T-helper 2 cell (primary cell): ENCODE measurements around the gene ZNF277.
A peak's percentile ranks its signal among the peaks of the same experiment; 100 is the strongest.

Experiments
- DNase-seq, 5 experiments: peaks; one replicate each; pipeline versions ENCODE4 v3.0.0 to v3.0.0-alpha.2; 2012 to 2022

ZNF277 gene

DNA sequence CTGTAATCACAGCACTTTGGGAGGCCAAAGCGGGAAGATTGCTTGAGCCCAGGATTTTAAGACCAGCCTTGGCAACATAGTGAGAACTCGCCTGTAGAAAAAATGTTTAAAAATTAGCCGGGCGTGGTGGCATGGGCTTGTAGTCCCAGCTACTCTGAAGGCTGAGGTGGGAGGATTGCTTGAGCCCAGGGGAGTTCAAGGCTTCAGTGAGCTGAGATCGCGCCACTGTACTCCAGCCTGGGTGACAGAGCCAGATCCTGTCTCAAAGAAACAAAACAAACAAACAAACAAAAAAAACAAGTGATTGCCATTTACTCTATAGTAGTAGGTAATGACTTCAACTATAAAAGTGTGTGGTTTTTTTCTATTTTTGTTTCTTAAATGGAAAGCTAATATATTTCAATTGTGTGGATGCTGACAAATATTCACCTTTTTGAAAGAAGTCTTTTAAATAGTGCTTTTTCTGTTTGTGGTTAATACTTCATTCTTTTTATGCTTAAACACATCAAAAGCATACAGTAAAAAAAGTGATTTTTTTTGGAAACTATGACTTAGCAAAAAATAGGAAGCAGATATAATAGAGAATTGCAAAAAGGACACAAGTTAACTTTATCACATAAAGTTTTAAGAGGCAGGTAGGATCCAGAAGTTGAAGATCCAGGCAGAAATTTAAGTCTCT, 48.4 kb downstream of the ZNF277 start:
- DNase-seq, result no peak

DNA sequence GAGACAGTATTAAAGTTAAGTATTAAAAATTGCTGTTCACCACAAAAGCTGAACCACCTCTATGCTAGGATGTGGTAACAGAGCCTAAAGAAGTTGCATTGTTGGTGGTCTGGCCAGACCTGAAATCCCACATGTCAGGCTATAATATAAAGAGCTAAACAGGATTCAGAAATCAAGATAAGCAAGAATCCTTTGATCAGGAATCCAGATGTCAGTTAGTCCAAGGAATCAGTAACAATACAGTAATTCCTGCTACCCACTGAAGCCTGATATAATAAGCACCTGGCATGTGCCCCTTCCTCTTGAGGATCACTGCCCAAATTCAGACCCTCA, 48.9 kb downstream of the ZNF277 start:
- DNase-seq, result no peak

DNA sequence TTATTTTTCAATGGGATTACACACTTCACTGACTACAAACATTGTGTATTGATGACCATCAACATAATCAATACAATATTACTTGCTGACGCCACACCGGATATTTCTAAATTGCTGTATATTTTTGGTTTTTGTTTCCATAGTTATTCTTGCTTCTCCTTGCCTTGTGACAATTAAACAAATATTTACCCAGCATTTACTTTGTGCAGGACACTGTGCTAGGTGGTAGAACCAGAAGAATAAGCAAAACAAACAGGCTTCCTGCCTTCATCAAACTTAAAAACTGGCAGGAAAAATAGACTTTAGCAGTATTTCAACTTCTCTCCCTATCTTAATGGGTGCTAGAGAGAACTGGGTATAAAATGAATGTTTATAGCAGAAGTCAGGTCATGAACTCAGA, 50.6 kb downstream of the ZNF277 start:
- no peak for DNase-seq

DNA sequence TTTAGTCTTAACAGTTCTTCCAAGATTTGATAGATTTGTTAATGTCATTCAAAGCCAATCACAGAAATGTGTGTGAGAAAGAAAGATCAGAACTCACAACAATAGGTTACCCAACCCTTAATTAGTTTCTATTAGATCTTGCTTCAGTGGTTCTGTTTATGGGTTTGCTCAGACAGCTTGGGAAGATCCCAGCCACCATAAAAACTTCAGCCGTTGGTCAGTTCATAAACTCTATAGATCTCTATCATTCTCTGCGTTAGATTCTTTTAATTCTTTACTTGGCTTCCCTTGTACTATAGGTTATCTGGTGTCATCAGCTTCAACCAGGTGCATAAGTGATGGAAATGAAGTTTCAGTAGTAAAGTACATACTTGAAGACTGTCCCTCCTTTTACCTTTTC, 54.4 kb downstream of the ZNF277 start:
- DNase-seq, result no peak

DNA sequence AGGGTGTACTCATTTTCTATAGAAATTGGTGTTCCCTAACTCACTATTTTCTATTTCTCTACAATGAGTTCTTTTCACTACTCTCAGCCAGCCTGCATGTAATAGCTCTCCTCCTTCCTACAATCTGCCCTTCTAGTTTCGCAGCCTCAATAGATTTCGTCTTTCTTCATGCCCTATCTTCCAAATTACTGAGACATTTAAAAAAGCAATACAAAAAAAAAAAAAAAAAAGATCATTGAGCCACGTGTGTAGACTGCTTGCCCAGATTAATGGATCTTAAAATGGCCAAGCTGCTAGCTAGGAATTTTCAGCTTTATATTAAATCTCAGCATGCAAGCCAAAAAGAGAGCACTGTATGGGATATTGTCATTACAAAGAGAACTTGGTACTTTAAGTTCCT, 55.5 kb downstream of the ZNF277 start:
- DNase-seq, result no peak

DNA sequence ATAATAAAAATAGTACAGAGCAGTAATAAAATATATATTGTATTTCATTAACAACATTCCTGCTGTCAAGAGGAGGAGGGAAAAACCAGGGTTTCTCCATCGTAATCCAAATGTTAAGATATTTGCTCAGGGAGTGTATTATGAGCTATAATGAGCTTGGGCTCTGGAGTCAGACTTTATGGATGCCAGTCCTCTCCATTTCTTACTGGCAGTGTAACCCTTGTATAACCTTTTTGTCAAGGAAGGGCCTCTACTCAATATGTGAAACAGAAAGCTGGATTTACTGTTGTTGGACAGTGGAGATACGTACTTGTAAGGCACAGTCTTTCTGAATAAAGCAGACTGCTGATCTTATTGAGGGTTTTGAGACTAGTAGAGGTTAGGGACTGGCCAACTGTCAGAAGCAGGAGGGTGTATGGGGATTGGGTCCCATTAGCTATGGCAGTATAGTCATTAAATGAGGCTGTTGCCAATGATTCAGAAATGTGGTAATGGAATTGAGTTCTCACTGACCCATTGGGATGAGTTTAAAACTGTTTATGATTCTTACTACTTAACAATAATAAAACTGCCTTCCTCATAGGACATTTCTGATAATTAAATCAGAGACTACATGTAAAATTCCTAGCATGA, 56.5 kb downstream of the ZNF277 start:
- DNase-seq, result no peak

DNA sequence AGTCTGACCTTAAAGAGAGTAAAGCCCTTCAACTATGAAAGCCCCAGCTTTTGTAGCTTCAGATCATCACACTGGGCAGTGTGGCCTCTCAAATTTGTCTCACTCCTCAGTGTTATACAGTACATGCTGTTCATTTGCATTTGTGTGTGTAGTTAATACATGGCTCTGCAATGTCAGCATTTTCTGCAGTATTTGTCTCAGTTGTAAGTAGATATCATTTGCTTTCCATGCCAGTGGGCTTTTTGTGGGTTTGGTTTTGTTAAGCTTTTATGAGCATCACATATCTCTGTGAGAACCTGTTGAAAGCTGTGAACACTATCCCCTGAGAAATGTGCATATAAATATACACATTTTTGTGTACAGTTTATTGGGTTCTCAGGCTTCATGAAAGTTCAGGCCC, 57.0 kb downstream of the ZNF277 start:
- DNase-seq, result no peak

DNA sequence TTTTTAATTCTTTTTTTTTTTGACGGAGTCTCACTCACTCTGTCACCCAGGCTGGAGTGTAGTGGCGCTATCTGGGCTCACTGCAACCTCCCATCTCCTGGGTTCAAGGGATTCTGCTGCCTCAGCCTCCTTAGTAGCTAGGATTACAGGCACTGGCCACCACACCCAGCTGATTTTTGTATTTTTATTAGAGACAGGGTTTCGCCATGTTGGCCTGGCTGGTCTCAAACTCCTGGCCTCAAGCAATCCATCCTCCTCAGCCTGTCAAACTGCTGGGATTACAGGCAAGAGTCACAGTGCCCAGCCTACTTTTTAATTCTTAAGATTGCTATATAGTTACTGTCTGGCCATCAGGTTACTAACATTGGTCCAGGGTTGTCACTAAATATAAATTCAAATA, 59.6 kb downstream of the ZNF277 start:
- DNase-seq, result no peak

DNA sequence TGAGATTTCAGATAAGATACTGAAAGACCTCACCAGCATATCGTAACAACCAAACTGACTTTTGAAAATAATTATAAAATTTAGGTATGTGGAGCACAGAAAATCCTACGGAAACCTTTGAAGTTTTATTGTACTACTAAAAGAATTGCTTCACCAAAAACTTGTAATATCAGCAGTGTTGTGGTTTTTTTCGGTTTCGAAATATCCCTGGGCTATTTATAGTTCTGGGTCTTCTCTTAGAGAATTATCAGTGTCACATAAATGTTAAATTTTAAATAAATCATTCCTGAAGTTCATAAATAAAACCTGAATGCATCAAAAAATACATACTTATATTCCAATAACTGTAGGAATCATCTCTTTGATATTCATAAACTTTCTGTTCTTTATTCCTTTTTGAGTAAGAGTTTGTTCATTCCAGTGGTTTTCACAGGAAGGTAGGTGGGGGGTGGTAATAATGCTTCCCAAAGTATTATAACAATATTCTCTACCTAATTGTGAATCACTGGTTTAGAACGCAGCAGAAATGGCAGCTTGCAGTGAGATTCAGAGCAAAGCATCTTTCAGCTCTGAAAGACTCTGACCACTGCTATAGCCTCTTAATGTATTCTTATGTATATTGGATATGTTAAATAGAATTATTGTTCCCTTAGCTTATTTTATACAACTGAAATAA, 60.2 kb downstream of the ZNF277 start:
- DNase-seq, result no peak

DNA sequence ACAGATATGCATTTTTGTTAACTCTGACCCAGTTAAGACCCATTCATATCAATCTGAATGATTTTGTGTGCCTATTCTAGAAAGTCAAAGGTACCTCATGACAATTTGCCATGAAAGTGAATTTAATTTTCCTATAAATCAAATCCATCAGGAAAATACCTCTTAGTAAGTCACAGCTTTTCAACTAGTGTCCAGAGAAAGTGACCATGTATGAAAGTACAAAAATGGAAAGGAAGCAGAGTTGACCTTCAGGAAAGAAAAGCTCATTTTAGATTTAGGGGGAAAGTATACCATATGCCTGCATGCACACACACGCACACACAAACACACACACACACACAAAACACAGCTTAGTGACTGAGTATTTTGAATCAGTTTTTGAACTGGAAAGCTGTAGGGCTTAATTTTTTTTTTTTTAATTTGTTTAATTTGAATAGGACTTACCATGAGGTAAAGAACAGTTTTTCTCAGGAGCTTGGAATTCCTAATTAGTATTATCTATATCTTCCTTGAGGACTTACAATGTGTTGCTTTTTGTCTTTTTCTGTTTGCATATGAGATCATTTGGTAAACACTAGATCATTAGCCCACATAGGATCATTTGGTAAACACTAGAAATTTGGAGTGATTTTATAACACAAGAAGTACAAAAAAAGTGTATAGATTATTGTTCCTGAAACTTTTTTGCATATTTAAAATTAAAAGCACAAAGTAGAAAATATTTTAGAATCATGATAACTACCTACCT, 61.6 kb downstream of the ZNF277 start:
- no peak for DNase-seq

DNA sequence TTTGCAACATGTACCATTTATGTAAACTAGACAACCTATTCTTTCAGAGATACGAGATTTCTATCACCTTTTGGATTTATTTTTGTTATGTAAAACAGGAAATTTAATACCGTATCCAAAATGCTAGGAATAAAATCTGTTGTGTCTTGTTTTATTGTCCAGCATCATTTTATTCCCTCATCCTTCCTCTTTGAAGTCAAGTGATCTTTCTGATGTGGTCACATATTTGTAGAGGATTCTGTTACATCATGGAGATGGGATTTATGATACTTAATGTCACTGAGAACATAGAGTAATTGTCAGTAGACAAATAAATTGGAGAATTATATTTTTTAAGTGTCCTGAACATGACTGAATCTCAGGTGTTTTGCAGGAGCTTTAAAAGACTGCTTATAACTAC, 64.7 kb downstream of the ZNF277 start:
- DNase-seq, result no peak

DNA sequence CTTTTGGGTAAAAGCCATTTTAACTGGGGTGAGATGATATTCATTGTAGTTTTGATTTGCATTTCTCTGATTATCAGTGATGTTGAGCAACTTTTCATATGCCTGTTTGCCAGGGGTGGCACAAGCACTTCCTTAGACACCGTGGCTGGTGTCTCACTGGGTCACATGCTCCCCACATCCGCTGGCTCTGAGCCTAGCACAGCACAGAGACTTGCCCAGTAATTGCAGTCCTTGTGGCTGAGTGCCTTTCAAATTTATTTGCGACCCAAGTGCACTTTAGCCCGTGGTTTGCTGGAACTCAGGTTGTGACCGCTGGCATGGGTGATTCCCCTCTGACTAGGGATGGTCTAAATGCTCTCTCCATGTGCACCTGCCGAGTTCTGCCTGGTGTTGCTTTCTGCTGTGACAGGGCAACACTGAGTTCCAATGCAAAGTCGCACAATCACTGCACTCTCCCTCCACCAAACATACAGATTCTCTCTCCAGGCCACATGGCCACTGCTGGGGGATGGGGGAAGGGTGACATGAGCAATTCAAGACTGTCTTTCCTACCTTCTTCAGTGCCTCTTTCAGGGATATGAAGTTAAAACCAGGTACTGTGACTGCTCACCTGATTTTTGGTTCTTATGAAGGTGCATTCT, 66.5 kb downstream of the ZNF277 start:
- peak in 1 of 5 experiments; percentile 62 for DNase-seq

DNA sequence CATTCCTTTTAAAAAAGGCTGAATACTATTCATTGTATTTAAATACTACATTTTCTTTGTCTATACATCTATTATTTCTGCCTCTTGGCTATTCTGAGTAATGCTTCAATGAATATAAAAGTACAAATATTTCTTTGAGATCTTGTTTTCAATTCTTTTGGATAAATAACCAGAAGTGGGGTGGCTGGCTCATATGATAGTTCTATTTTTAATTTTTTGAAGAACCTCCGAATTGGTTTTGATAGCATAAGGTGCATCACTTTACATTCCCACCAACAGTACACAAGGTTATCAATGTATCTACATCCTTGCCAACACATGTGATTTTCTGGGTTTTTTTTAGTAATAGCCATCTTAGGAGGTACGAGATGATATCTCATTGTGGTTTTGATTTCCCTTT, 72.5 kb downstream of the ZNF277 start:
- no peak for DNase-seq

DNA sequence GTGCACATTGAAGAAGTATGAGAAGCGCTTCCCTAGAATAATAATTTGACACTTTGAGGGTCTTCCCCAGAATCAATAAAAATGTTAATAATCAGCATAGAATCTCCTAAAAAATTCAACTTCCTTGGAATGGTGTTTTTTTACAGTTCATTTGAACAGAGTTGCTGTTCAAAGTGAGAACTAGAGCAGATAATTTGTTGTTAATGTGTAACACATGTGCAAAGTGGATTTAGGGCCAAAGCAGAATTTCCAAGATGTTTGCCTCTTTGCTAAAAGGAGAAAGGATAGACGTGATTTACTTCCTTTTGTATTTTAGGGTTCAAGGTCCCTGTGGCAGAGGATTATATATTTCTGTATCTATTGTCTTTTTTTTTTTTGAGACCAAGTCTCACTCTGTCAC, 73.8 kb downstream of the ZNF277 start:
- DNase-seq, result no peak

DNA sequence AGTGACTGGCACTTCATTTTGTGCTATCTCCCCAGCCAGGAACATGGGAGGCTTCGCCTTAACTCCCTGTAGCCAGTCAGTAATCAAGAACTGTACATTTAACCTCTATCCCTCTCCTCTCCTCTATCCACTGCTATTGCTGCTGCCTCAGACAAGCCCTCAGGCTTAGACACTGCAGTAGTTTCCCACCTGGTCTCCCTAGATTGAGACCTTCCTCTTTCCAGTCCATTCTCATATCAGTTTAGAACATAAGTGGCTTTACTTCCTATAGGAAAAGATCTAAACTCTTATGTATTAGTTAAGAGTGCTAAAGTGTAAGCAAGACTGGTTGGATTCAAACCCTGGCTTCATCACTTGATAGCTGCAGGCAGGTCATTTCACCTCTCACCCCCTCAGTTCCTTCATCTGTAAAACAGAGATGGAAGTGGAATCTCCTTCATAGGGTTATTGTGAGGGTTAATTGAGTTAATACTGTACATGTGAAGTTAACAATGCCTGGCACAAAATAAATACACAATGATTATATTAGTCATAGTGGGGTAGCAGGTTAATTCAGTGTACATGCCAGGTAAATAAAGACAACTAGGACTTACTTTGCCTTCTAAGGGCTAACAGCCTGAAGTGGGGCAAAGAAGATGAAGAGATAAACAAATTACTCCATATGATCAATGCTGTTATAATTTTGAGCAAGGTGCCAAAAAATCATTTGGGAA, 76.1 kb downstream of the ZNF277 start:
- no peak for DNase-seq

DNA sequence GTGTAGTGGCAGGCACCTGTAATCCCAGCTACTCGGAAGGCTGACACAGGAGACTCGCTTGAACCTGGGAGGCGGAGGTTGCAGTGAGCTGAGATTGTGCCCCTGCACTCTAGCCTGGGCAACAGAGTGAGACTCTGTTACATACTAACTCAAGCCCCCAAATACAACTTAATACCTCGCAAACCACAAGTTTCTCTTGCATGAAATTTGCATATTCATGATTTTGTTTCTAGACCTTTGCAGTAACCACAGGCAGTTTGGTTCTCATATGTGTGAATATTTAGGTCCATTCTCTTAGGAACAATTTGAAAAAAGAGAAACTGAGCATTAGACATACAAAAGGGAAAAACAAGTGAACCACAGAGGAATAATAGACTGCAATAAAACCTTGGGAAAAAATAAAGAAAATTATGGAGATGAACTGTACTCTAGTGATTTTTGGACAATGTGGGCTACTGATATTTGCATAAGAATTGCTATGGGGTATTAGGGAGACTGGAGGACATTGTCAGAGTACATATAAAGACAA, 77.0 kb downstream of the ZNF277 start:
- DNase-seq, result no peak

DNA sequence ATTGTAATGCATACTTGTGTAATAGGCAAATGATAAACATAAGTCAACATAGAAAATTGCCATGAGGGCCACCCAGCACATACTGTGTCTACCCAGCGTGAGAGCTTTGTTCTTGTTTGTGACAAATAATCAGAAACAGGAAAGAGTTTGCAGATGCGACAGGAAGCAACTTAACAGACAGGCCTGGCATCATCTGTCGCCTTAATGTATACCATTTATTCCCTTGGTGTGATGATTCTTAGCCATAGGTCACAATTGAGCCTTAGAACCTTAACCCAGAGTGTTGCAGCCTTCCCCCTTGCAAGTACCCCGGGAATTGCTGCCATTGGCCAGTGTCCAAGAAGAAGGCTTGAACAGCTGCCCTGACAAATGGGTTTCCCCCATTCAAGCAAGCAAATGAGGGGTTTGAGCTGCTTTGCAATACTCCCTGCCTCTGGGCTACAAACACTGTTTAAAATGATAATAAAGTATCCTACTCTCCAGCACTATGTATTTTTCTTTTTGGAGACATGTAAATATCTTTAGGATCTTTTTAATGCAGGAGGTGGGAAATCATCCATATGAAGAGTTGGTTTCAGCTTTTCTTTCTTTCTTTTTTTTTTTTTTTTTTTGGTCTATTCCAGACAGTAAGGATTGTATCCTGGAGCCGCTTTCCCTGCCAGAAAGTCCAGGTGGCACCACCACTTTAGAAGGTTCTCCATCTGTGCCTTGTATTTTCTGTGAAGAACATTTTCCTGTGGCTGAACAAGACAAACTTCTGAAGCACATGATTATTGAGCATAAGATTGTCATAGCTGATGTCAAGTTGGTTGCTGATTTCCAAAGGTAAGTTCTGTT, 80.0 kb downstream of the ZNF277 start:
- peak in 1 of 5 experiments; percentile 51 for DNase-seq

DNA sequence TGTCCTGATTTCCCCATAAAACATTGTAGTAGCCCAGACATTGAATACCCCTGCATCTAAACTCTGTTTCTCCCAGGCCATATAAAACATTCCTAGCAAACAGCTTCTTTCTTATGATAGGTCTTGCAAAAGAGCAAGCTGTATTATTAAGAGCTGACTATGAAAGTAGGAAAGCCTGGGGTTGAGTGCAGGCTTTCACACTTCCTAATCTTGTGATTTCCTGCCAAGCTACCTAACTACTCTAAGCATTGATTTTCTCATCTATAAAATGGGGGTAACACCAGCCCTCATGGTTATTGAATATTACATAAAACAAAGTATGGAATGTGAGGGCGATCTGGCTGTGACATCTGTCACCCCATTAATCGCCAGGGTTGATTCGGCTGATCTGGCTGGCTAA, 81.8 kb downstream of the ZNF277 start:
- no peak for DNase-seq

DNA sequence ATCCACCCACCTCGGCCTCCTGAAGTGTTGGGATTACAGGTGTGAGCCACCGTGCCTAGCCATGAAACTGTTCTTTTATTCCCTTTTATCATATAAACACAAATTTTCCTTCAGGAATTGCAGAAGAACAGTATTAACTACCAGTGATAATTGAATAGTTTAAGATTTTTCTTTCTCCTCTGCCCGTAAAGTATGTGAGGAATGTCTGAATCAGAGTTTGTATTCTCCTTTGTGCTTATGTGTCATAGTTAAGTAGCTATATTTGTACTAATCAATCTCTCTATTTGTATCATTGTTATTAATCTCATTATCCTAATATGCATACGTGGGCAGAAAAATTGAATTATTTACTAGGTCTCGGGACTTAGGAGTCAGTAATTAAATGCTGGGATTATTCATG, 83.6 kb downstream of the ZNF277 start:
- DNase-seq, result no peak

DNA sequence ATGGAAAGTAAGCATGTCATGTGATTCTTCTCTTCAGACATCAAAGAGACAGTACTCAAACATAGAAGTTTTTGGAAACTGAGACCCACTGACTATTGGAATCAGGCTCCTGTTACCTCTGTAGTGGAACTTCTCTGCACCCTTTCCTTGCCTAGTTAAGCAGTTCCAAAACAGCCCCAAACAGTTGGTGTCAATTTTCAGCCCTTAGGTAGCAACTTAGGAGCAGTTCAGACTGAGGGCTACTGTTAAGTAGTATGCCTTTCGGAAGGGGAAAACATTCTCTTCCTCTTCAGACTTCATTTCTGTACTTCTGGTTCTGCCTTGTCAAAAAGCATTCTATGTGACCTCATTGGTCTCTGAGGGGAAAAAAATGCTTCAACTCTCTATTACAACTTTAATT, 85.7 kb downstream of the ZNF277 start:
- DNase-seq, result no peak

DNA sequence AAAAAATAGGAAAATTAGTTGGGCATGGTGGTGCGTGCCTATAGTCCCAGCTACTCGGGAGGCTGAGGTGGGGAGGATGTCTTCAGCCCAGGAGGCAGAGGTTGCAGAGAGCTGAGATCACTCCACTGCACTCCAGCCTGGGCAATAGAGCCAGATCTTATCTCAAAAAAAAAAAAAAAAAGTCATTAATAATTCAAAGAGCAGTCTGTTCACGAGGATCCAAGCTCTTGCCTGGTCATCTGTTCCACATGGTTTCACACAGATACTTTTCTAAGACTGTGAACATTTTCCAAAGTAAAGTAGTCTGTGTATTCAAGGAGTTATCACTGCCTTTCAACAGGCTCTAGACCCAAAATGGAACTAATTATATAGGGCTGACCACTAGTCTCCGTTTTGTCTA, 86.9 kb downstream of the ZNF277 start:
- DNase-seq, result no peak
